ENCODE results near the gene HDGFL2.

HDGFL2 gene

DNA sequence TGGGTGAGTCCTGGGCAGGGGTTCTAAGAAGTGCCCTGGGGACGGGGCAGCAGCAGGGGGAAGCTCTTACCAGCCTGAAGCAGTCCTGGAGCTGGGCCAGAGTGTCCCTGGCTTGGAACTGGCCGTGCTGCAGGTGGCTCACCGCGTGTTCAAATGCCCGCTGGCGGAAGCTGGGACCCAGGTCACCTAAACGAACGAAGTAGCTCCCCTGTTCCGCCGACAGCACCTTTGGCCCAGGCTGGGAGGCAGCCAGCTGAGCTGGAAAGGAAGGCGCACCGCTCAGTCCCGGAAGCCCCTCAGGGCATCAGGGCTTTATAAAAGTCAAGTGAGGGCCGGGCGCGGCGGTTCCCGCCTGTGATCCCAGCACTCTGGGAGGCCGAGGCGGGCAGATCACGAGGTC, 36.6 kb downstream of the HDGFL2 start:
- no peak for DNase-seq (ENCODE audit: low read depth)
- no peak overlapping the region for H3K4me3 ChIP-seq (ENCODE audit: low read depth, low read length)
- TF ChIP-seq, protein P1, sequence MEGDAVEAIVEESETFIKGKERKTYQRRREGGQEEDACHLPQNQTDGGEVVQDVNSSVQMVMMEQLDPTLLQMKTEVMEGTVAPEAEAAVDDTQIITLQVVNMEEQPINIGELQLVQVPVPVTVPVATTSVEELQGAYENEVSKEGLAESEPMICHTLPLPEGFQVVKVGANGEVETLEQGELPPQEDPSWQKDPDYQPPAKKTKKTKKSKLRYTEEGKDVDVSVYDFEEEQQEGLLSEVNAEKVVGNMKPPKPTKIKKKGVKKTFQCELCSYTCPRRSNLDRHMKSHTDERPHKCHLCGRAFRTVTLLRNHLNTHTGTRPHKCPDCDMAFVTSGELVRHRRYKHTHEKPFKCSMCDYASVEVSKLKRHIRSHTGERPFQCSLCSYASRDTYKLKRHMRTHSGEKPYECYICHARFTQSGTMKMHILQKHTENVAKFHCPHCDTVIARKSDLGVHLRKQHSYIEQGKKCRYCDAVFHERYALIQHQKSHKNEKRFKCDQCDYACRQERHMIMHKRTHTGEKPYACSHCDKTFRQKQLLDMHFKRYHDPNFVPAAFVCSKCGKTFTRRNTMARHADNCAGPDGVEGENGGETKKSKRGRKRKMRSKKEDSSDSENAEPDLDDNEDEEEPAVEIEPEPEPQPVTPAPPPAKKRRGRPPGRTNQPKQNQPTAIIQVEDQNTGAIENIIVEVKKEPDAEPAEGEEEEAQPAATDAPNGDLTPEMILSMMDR (IDR thresholded peaks at IDR 0.05; ENCODE audit: low read depth, low read length, missing control alignments) = no peak

DNA sequence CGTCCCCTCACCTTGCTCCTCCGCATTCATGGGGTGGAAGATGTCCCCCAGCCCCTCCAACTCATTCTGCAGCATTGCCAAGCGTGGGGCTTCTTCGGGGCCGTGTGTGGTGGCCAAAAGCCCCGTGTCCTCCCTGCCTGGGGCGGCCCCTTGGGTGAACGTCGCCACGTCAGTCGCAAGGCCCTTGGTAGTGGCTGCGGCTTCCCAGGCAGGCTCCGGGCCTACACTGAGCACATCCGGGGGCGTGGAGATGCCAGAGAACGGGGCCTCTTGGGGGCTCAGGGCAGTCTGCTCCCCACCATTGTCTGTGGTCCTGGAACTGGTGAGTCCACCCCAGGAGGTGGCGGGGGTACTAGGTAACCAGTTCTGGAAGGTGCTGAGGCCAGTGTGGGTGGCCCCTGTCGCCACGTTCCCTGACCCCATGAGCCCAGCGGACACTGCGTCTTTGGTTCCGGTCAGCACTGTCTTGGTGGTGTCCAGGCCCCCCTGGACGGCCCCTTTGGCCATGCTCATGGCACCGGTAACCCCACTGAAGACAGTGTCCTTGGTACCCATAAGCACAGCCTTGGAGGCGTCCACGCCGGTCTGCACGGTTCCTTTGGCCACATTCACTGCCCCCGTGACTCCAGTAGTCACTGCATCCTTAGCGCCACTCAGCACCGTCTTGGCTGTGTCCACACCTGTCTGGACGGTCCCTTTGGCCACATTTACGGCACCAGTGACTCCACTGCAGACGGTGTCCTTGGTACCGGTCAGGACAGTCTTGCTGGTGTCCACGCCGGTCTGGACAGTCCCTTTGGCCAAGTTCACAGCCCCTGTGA, 38.5 kb downstream of the HDGFL2 start:
- TF ChIP-seq, protein P1 (IDR thresholded peaks at IDR 0.05; ENCODE audit: low read depth, low read length, missing control alignments) = no peak
- no peak overlapping the region for H3K4me3 ChIP-seq (ENCODE audit: low read depth, low read length)
- DNase-seq (ENCODE audit: low read depth) = no peak

DNA sequence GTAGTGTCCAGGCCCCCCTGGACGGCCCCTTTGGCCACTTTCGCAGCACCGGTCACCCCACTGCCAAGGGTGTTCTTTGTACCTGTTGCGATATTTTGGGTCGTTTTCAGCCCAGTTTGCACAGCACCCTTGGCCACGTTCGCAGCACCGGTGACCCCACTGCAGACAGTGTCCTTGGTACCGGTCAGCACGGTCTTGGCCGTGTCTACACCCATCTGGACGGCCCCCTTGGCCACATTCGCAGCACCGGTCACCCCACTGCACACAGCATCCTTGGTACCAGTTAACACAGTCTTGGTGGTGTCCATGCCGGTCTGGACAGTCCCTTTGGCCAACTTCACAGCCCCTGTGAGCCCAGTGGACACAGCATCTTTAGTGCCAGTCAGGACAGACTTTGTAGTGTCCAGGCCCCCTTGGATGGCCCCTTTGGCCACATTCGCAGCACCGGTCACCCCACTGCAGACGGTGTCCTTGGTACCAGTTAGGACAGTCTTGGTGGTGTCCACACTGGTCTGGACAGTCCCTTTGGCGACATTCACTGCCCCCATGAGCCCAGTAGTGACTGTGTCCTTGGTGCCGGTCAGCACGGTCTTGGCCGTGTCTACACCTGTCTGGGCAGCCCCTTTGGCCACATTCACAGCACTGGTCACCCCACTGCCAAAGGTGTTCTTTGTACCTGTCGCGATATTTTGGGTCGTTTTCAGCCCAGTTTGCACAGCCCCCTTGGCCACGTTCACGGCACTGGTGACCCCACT, 39.4 kb downstream of the HDGFL2 start:
- DNase-seq (ENCODE audit: low read depth) = no peak
- TF ChIP-seq, protein P1 (IDR thresholded peaks at IDR 0.05; ENCODE audit: low read depth, low read length, missing control alignments) = no peak
- H3K4me3 ChIP-seq (ENCODE audit: low read depth, low read length) = no peak overlapping the region

- no peak for DNase-seq (ENCODE audit: low read depth)
- TF ChIP-seq, protein P1 (IDR thresholded peaks at IDR 0.05; ENCODE audit: low read depth, low read length, missing control alignments) = no peak
Measured at GRCh38 chr19:4512070-4512469, 40.0 kb downstream of the HDGFL2 start.

GRCh38 chr19:4513248-4513647, 41.2 kb downstream of the HDGFL2 start:
- H3K4me3 ChIP-seq (ENCODE audit: low read depth, low read length) = no peak overlapping the region
- TF ChIP-seq, protein P1 (IDR thresholded peaks at IDR 0.05; ENCODE audit: low read depth, low read length, missing control alignments) = no peak
- no peak for DNase-seq (ENCODE audit: low read depth)

More at GRCh38 chr19:4512070-4512469, 40.0 kb downstream of the HDGFL2 start:
- H3K4me3 ChIP-seq (ENCODE audit: low read depth, low read length) = no peak overlapping the region

DNA sequence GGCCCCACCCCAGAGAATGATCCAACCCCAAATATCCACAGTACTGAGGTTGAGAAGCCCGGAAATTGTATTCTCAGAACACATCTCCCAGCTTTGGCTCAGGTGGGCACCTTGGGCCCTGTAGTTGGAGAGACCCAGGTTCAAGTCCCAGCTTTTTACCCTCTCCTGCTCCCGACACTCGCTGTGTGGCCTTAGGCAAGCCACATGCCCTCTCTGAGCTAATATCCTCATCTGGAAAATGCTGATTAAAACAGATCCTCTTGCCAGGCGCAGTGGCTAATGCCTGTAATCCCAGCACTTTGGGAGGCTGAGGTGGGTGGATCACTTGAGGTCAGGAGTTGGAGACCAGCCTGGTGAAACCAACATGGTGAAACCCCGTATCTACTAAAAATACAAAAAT, 43.6 kb downstream of the HDGFL2 start:
- H3K4me3 ChIP-seq (ENCODE audit: low read depth, low read length) = no peak overlapping the region
- DNase-seq (ENCODE audit: low read depth) = no peak
- TF ChIP-seq, protein P1 (IDR thresholded peaks at IDR 0.05; ENCODE audit: low read depth, low read length, missing control alignments) = no peak

Data from GM12864 (cell line).